ENCODE results near the gene CALML5. TPM values are rescaled to one million over a fixed set of nuclear protein-coding genes. Genes with fewer than 3 reads are reported as not detected.
A peak's percentile ranks its signal among the peaks of the same experiment; 100 is the strongest.

Gene CALML5
- total RNA-seq, 1 donor = not detected

DNA sequence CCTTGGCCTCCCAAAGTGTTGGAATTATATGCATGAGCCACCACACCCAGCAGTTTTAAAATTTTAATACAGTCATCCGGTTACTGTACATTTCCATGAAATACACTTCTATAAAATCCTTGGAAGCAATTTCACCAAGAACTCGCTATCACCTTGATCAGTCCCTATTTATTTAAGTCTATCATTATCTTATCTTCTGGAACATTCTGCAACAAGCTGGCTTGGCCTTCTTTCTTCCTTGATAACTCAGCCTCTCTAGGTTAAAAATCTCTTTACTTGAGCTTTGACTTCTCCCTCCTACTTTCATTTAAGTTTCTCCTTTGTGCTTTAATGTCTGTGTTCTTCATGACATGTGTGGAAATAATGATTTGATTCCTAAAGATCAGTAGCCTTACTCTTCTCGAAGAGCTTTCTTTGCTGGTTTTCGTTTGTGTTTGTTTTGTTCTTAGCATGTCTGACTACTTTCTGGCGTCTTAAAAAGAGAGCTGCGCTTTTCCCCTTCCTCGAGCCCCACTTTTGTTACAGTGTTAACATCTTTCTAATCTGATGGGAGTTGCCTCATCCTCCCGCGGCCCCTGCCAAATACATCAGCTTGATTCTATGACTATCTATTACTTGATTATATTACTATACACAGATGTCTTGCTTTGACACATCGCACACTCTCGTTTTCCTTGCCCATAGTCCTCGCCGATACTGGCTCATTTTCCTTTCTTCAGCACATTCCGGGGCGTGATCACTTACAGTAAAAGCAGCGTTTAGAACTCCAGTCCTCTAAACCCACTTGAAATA lies 11.1 kb upstream of the CALML5 start:
- peak; percentile 44 for DNase-seq (ENCODE audit: low read depth)
- H3K4me3 ChIP-seq (ENCODE audit: low read depth, low read length) = no peak overlapping the region
- TF ChIP-seq, protein P1, sequence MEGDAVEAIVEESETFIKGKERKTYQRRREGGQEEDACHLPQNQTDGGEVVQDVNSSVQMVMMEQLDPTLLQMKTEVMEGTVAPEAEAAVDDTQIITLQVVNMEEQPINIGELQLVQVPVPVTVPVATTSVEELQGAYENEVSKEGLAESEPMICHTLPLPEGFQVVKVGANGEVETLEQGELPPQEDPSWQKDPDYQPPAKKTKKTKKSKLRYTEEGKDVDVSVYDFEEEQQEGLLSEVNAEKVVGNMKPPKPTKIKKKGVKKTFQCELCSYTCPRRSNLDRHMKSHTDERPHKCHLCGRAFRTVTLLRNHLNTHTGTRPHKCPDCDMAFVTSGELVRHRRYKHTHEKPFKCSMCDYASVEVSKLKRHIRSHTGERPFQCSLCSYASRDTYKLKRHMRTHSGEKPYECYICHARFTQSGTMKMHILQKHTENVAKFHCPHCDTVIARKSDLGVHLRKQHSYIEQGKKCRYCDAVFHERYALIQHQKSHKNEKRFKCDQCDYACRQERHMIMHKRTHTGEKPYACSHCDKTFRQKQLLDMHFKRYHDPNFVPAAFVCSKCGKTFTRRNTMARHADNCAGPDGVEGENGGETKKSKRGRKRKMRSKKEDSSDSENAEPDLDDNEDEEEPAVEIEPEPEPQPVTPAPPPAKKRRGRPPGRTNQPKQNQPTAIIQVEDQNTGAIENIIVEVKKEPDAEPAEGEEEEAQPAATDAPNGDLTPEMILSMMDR (IDR thresholded peaks at IDR 0.05; ENCODE audit: insufficient read depth, low read depth, low read length) = no peak

DNA sequence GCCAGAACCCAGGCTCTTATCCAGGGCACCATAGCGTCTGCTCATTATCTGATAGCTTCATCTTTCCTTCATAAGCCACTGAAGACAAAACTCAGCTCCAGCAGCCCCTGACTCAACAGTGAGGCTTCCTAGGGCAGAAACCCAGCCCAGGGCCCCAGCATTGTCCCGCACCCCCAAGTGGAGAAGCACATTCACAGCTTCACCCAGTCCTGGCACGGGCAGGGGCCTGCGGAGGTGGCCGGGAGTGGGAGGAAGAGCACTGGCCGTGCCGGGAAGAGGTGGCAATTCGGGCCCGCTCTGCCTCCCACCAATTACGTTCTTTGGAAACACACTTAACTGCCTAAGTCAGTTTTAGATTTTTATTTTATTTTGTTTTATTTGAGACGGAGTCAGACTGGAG lies 10.3 kb upstream of the CALML5 start:
- TF ChIP-seq, protein P1 (IDR thresholded peaks at IDR 0.05; ENCODE audit: insufficient read depth, low read depth, low read length) = no peak
- H3K4me3 ChIP-seq (ENCODE audit: low read depth, low read length) = no peak overlapping the region
- no peak for DNase-seq (ENCODE audit: low read depth)

DNA sequence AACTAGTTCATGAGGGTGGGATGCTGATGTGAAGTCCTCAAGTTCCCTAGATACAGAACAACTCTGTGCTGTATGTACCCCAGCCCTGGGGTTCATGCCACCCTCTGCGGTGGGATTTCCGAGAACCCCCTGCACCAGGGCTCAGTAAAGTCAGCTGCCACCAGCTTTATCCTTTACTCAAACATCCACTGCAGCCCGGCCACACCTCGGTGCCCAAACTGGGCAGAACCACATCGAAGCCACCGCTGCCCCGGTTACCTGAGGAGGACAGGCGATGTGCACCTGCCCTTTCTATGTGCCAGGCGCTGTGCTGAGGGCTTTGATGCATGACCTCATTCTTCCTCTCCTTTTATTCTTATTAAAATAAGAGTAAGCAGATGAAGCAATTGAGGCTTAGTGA lies 9.9 kb upstream of the CALML5 start:
- no peak for DNase-seq (ENCODE audit: low read depth)

DNA sequence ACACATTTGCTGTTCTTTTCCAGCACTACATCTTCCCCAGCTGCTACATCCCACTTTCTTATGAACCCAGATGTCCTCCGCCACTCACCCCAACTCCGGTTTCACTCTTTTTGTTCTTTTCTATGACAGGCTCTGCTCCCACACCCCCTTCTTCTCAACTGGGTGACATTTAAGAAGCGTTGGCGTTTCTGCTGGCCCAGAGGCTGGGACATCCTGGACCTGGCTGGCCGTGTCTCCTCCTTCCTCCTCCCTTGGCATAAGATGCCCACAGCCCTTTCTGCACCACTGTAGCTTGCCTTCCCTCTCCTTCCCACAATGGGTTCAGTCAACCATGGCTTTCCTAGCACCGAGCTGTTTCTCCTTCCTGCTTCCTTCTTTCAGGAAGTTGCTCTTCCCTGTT lies 9.4 kb upstream of the CALML5 start:
- no peak for DNase-seq (ENCODE audit: low read depth)
- TF ChIP-seq, protein P1 (IDR thresholded peaks at IDR 0.05; ENCODE audit: insufficient read depth, low read depth, low read length) = no peak
- H3K4me3 ChIP-seq (ENCODE audit: low read depth, low read length) = no peak overlapping the region

More for the DNA sequence above, 9.9 kb upstream of the CALML5 start:
- TF ChIP-seq, protein P1 (IDR thresholded peaks at IDR 0.05; ENCODE audit: insufficient read depth, low read depth, low read length) = no peak
- no peak overlapping the region for H3K4me3 ChIP-seq (ENCODE audit: low read depth, low read length)

DNA sequence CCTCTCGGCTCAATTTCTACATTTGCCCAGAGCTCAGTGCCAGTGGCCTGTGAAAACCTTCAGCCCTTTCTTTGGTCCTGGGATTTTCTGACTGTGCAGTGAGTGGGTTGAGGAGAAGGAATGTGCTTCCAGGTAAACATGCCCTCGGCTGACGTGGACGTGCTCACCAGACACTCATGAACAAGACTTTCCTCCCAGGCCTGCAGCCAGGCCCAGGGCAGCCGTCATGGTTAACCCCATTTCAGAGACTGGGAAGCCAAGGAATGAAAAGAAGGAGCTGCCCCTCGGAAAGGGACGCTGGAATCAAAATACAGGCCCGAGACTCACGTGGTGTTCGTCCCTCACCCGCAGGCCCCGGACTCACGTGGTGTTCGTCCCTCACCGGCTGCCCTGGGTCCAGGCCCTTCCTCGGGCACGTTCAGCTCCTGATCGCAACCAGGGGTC lies 8.8 kb upstream of the CALML5 start:
- DNase-seq (ENCODE audit: low read depth) = no peak
- TF ChIP-seq, protein P1 (IDR thresholded peaks at IDR 0.05; ENCODE audit: insufficient read depth, low read depth, low read length) = no peak
- no peak overlapping the region for H3K4me3 ChIP-seq (ENCODE audit: low read depth, low read length)

DNA sequence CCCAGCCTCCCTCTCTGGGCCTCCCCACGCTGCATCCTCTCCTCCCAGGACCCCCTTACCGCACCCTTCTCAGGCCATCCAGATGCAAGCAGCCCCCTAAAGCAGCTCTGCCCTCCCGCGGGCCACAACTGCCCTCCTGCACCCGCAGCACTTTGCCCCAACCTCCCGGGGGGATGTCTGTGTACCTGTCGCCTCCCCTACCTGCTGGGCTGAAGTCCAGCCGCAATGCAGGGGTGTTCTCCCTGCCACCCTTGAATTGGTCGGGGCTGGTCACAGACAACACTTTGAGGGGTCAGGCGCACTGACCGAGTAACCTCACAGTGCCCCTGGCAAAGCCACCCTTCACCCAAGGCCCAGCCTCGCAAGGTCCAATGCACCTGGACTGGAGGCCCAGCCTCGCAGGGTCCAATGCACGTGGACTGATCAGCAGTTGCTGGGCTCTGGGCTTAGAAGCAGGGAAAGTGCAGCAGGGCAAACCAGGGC lies 8.3 kb upstream of the CALML5 start:
- no peak overlapping the region for H3K4me3 ChIP-seq (ENCODE audit: low read depth, low read length)
- no peak for DNase-seq (ENCODE audit: low read depth)
- TF ChIP-seq, protein P1 (IDR thresholded peaks at IDR 0.05; ENCODE audit: insufficient read depth, low read depth, low read length) = no peak
